H54 (cell line): Measurements from ENCODE around the gene SETBP1.
A peak's percentile ranks its signal among the peaks of the same experiment; 100 is the strongest.

Experiments
- DNase-seq: peaks from one replicate; pipeline ENCODE4 v3.0.0; 2011; ENCODE audit warnings: low spot score, mixed read lengths; ENCODE audit not compliant: insufficient read length
- FAIRE-seq: peaks from 3 replicates; lab custom pipeline; 2011; peaks lifted over from hg19 to GRCh38; lab: Jason Lieb, UNC
- POLR2A ChIP-seq: IDR thresholded peaks from 2 replicates; pipeline ENCODE4 v1.6.1; 2011; ENCODE audit warnings: low read depth, mild to moderate bottlenecking, low read length

SETBP1 gene

DNA sequence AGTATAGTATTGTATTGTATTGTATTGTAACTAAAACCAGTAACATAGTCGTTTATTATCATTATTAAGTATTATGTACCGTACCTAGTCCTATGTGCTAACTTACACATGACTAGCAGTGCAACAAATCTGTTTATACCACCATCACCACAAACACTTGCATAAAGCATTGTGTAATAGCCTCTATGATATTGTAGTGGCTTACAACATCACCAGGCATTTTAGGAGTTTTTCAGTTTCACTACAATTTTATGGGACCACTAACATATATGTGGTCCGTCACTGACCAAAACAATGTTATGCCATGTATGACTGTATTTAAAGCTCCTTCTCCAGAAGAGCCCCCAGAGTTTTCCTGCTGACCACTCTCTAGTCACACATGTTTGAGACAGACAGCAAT, 306.2 kb downstream of the SETBP1 start:
- DNase-seq (no peak), FAIRE-seq (no peak)
- no peak for TF ChIP-seq POLR2A

DNA sequence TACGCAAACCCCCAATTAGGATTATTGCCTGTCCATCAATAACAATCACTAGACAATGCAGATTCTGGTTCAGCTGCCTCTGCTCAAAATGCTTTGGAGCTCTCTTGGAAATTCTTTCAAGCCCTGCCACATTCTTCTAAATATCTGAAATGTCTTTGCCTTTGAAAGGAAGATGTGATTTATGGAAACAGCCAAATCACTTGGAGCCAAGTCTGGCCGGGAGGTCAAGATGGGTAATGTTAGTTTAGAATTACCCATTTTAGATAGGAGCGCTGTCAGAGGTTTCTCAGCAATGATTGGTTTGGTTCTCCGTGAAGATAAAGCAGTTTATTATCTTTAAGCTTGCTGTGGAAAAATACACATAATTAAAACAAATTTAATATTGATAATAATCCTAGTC, 306.7 kb downstream of the SETBP1 start:
- DNase-seq, result no peak
- FAIRE-seq, result no peak
- TF ChIP-seq POLR2A, result no peak

DNA sequence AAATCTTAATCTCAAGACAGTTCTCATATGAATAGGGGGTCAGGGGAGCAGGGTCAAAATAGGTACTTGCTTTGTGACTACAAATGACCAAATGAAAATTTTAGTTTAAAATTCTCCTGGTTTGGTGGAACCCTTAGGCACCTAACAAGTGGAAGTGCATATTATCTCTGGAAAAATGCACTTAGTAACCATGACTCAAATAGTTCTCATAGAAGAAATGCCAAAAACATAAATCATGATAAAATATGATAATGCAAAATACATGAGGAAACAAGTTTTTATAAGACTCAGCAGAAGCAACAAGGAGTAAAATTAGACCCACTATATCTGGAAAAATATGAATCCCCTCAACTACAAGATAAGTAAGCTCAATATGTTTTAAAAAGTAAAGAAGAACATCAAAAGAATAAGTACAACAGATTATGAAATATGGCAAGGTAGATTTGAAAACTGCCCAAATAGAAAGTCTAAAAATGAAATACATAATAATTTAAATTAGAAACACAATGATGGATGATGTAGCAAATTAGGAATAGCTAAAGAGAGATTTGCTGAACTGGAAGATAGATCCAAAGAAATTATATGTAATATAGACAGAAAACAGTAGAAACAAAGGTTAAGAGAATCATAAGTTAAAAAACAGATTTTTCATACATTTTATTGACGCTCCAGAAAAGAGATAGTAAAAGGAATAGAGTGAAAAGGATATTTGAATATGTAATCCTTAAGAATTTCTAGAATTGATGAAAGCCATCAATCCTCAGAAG, 308.3 kb downstream of the SETBP1 start:
- DNase-seq (no peak), FAIRE-seq (no peak)
- no peak for TF ChIP-seq POLR2A

DNA sequence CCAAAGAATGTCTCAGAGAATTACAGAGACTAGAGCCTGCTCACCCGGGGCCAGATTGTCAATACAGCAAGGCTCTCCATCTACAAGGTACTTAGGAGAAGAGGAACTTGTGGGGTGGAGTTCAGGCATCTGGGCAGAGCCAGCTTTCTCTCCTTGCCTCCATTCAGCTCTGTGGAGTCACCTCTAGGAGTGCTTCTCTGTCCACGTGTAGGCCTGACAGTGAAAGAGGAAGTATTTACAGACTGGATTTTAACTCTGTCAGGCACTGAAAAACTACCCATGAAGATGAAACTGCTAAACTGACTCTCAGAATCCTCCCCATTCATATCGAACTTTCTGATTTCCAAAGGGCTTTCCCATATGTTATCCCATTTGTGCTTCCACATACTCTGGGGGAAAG, 315.6 kb downstream of the SETBP1 start:
- DNase-seq (no peak), FAIRE-seq (no peak)
- TF ChIP-seq POLR2A, result no peak

DNA sequence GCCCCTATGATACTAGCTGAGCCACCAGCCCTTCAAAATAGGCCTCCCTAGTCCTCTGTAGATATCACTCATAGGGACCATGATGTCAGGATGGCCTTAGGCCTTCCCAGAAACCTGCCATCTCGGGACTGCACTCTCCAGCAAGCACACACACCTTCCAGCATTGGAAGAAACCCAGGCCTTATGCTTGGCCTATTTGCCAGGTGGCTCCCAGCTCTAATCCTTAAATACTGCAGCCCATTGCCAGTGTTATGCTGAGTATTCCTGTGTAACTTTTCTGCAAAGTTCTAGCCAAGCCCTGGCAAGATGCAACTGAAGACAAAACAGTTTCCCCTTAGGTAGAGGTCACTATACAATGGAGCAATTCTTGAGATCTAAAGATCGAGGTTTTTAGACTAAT, 316.5 kb downstream of the SETBP1 start:
- no peak for TF ChIP-seq POLR2A
- DNase-seq (no peak), FAIRE-seq (no peak)

DNA sequence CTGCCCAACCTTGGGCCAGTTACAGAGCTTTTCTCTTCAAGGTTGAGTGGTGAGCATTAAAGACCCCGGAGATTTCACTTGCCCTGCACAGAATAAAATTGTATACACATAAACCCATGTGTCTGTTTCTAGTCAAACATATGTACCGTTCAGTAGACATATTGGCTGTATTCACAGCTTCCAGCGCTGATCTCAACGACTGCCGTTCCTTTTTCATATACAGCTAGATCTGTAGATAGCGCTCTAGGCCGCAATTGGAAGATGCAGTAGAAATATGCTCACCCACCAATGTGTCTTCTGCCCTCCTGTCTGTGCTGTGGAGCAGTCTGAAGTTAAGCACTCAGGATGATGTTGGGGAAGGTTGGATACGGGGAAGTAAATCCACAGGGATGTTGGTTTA, 317.7 kb downstream of the SETBP1 start:
- no peak for TF ChIP-seq POLR2A
- DNase-seq (no peak), FAIRE-seq (no peak)

DNA sequence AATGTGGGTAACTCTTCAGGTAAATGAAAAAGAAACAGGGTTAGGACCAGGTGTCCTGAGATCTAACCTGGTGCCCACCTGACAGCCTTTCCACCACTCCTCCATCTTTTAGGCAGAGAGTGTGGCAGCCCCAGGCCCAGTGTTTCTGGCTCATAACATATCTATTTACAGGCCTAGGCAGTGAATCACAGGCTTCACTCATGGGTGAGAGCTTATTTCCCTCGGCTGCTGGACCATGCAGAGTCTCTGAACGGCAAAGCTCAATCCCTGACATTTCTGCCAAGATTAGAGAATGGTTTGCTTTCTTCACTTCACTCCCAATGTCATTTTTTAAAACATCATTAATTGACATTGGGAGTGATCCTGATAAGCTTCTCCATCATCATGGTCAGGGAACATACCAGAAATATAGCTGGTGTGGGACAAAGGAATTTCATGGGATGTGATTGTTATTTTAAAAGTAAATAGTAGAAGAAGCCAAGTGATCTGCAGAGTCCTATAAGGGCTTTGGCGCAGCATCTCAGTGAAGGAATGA, 323.9 kb downstream of the SETBP1 start:
- DNase-seq (no peak), FAIRE-seq (no peak)
- no peak for TF ChIP-seq POLR2A

DNA sequence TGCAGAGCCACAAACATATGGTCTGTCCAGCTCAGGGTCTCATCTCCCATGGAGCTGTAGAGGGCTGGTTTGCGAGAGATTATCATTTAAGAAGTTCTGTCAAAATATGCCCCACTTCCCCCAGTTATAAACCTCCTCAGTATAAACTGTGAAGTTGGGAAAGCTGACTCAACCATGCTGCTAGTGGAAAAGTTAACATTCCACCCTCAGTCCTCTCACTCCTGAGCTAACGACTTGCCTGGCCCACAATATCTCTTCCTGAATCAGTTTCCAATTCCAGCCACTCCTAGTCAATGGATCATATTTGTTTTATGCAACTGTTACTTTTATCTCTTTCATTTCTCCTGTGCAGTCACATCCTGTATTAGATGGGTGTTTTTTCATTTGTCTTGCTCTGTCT, 326.2 kb downstream of the SETBP1 start:
- FAIRE-seq (no peak), DNase-seq (no peak)
- TF ChIP-seq POLR2A, result no peak

DNA sequence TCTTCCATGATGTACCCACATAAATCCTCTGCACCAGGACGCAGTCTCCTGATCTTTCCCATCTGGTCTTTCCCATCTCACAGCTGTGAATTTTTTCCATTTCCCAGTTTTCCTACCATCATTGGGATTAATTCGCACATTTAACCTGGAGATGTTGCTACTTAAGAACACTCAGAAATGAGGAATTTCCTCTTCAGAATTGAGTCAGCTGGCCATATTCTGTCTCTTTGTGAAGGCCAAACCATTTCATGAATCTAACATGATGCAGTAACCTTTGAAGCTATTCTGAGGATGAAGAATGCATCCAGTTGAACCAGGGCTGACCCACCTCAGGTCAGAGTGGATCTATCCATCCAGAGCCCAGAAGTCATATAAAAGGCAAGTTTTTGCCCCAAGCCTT, 326.8 kb downstream of the SETBP1 start:
- no peak for DNase-seq
- no peak for FAIRE-seq
- no peak for TF ChIP-seq POLR2A

DNA sequence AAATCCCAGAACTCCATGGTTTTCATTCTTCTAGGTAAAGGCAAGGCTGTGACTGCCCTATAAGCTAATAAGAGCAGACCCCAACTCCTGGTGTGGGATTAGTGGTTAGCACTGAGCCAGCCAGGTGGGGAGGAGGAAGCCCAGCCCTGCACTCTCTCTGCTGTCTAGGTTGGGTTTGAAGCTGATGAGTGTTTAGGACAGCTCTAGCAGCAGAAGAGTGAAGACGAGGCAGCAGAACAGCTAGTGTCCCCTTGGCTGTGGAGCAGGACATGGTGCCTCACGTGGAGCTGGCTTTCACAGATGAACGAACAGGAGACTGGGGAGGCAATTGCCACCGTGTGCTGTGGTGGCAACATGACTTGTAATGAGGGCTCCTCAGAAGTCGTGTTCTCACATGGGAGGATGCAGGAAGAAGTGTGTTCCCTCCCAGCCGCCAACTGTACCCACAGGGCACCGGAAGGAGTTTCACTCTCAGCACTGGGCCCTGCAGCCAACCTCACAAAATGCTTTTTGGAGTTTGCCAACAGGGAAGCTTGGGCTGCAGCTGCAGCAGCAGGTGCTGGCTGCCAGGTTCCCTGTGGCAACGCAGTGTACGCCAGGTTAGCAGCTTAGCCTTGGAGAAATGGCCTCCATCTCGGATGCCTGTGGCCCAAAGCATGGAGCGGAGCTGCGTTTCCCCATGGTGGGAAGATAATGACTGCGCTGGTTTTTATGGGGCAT, 328.2 kb downstream of the SETBP1 start:
- no peak for TF ChIP-seq POLR2A
- DNase-seq (no peak), FAIRE-seq (no peak)

DNA sequence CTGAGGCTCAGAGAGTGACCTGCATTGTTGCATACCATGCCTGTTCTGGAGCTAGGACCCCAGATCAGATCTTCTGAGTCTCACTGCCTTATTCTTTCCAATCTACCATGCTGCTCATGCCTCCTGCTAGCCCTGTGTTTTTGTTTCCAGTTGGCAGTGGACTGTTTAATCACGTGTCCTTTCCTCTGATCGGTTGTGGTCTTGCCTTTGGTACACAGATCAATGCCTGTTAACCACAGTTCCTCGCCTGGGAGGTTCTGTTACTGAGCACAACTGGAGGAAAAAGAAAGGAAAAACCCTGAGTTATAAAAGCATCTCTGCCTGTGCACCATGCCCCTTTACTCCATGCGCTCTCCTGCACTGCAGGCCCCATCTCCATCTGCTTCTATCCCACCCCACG, 329.1 kb downstream of the SETBP1 start:
- DNase-seq (no peak), FAIRE-seq (no peak)
- TF ChIP-seq POLR2A, result no peak

DNA sequence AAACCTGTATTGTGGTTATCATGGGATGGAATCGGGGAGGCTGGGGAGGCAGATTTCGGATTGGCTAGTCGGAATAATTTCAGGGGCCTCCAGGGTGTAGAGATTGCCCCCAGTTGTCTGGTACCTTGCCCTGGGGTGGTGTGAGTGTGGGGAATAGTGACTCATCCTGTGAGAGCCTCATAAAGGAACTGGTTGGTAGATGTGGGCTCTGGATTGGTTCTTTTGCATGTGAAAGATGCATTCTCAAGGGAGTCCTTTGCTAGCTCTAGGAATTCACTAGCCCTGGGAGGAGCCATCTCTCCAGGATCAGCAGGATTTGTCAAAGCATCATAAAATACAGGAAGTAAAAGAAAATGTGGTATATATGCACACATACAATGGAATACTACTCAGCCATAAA, 331.6 kb downstream of the SETBP1 start:
- FAIRE-seq (no peak), DNase-seq (no peak)
- TF ChIP-seq POLR2A, result no peak

DNA sequence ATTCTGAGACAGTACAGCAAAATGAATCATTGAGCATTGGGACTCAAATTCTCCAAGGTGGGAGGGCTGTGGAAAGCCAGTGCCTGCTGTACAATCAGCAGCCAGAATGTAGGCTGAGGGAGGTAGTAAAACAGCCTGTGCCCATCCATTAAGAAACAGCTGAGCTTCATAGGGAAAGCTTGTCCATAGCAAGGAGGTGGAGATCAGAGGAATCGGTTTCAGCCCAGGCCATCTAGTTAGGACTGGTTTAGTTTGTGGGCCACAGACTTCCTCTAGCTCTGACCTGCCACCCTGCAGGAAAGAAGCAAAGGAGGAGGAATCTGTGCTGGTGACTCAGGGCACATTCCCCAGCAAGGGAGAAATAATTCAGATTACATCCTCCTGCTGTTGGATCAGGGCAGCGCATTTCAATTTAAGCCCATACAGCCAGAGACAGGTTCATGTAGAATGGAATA, 333.4 kb downstream of the SETBP1 start:
- DNase-seq, result peak; percentile 7
- TF ChIP-seq POLR2A, result no peak

DNA sequence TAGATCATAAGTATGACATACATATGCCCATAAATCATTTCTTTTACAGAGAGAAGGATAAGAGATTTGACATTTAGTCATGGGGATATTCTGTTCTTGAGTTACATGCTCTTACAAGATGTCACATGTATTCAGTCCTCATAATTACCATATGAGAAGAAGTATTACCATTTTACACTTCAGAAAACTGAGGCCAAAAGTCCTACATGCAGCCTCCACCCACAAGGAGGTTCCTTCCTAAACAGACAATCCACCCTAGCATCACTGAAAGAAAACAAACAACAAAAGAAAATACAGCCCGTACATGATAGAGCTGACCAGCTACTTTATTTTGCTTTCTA, 335.1 kb downstream of the SETBP1 start:
- no peak for DNase-seq
- FAIRE-seq, result no peak
- TF ChIP-seq POLR2A, result no peak

More for the DNA sequence above, 333.4 kb downstream of the SETBP1 start:
- no peak for FAIRE-seq
